Measurements from ENCODE around the gene ADGRE3. TPM values are rescaled to one million over a fixed set of nuclear protein-coding genes. Genes with fewer than 3 reads are reported as not detected.

Gene ADGRE3
- total RNA-seq, 1 donor from 2014 or later, result not detected

GRCh38 chr19:14575428-14575980 is 99.1 kb downstream of the ADGRE3 start:
- H3K4me3 ChIP-seq (ENCODE audit: low read depth, low read length), result no peak overlapping the region
- no peak for DNase-seq (ENCODE audit: low read depth)
- no peak for TF ChIP-seq CTCF (IDR thresholded peaks at IDR 0.05; ENCODE audit: insufficient read depth, low read length, poor library complexity, severe bottlenecking)
- no peaks in the 10 kb centered on the region for H3K27me3 ChIP-seq (ENCODE audit: control insufficient read depth, insufficient read depth, low read length)
- no peaks in the 10 kb centered on the region for H3K36me3 ChIP-seq (ENCODE audit: control insufficient read depth, insufficient read depth, low read length)

DNA sequence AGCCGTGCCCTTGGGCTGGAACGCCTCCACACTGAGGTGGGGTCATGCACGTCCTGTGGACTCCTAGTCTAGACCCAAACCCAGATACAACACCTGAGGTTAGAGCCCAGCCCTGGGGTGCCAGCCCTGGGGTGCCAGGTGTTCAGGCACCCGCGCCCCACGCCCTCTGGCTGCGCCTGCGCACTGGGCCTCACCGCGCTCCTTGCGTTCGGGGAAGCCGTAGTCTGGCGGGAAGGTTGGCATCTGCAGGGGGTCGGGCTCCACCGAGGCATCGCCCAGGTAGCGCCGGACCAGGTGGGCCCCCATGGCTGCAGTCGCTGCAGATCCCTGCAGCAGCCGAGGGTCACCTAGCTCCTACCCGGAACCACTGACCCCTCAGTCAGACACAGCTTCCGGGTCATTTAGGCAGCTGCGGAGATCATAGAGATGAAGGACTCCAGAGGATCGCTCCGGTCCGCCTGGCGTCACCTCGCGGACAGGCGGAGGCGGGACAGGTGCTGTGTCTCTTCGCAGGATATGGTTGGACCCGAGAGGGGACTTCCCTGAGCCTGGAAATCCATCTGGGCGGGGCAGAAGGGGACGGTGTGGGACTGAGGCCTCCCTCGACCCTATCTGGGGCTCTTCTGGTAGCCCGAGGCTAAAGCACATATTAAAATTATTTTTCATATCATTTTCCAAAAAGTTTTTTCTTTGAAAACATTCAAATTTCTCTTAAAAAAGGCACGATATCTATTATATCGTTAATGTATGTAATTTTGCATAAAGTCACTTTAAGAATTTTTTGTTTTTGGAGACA is 102.8 kb downstream of the ADGRE3 start, which contains the start of gene NDUFB7:
Gene NDUFB7, minus strand, starts transcription at position 372 of the 796 bp plus-strand sequence. Its CDS starts 66 bp downstream, at position 306.
- DNase-seq (ENCODE audit: low read depth), result peak; percentile 74
- Histone ChIP-seq H3K36me3 (ENCODE audit: control insufficient read depth, insufficient read depth, low read length) (no peaks in the 10 kb centered on the region), H3K27me3 (ENCODE audit: control insufficient read depth, insufficient read depth, low read length) (no peaks in the 10 kb centered on the region), H3K4me3 (ENCODE audit: low read depth, low read length) (peak within 1 kb of the TSS; percentile 87)
- peak; percentile 89 for TF ChIP-seq CTCF (IDR thresholded peaks at IDR 0.05; ENCODE audit: insufficient read depth, low read length, poor library complexity, severe bottlenecking)

DNA sequence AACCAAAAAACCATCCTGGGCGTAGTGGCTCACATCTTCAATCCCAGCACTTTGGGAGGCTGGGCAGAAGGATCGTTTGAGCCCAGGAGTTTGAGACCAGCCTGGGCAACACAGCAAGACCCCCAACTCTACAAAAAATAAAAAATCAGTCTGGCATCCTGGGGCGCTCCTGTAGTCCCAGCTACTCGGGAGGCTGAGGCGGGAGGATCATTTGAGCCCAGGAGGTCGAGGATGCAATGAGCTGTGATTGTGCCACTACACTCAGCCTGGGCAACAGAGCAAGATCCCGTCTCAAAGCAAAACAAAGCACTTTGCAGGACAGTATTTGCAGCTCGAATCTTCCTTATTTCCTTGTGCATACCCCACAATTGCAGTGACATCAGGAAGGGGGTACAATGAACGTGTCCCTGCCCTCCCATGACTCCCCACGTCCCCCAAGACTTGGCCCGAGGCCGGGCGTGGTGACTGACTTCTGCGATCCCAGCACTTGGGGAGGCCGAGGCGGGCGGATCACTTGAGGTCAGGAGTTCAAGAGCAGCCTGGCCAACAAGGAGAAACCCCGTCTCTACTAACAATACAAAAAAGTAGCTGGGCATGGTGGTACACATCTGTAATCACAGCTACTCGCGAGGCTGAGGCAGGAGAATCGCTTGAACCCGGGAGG is 103.6 kb downstream of the ADGRE3 start:
- Histone ChIP-seq H3K27me3 (ENCODE audit: control insufficient read depth, insufficient read depth, low read length) (no peaks in the 10 kb centered on the region), H3K36me3 (ENCODE audit: control insufficient read depth, insufficient read depth, low read length) (no peaks in the 10 kb centered on the region), H3K4me3 (ENCODE audit: low read depth, low read length) (peak overlapping the region; percentile 87)
- DNase-seq (ENCODE audit: low read depth), result no peak
- no peak for TF ChIP-seq CTCF (IDR thresholded peaks at IDR 0.05; ENCODE audit: insufficient read depth, low read length, poor library complexity, severe bottlenecking)

Other genes starting within 250 kb of the ADGRE3 start
- gene PKN1, start 241.5 kb downstream of the ADGRE3 start, total RNA-seq, result 230 and 256 TPM in 2 replicates
- 5.5 and 6.9 TPM in 2 replicates for gene PTGER1, start 199.5 kb downstream of the ADGRE3 start, total RNA-seq
- 188 and 222 TPM in 2 replicates for gene GIPC1, start 178.7 kb downstream of the ADGRE3 start, total RNA-seq
- 58.1 and 64.7 TPM in 2 replicates for gene DNAJB1, start 156.4 kb downstream of the ADGRE3 start, total RNA-seq
- 52.8 and 55.0 TPM in 2 replicates for gene TECR, start 145.2 kb downstream of the ADGRE3 start, total RNA-seq
- gene NDUFB7, start 102.8 kb downstream of the ADGRE3 start, total RNA-seq, result 350 and 363 TPM in 2 replicates
- gene CLEC17A, start 91.8 kb downstream of the ADGRE3 start, total RNA-seq, result 0.08 TPM in 1 of 2 replicates, not detected in the other
- 9.0 and 14.5 TPM in 2 replicates for gene ZNF333, start 15.2 kb upstream of the ADGRE3 start, total RNA-seq
- gene ADGRE2, start 103.7 kb upstream of the ADGRE3 start, total RNA-seq, result 0.21 and 0.27 TPM in 2 replicates
- gene OR7A5, start 160.3 kb upstream of the ADGRE3 start, total RNA-seq, result not detected in 2 replicates
- not detected in 2 replicates for gene OR7C1, start 160.3 kb upstream of the ADGRE3 start, total RNA-seq
- gene OR7A10, start 174.1 kb upstream of the ADGRE3 start, total RNA-seq, result not detected in 2 replicates
- not detected in 2 replicates for gene OR7A17, start 211.3 kb upstream of the ADGRE3 start, total RNA-seq

Data from kidney epithelial cell (primary cell).